GM19468 (cell line): Measurements from ENCODE around the gene PIK3CA.
"Not testable (repeated sequence)": the region's sequence is repeated elsewhere in the genome, so short reads cannot be mapped to it uniquely, and the experiment has no call there.

ENCODE experiments used
- ATAC-seq: cut with Tn5 transposase; IDR thresholded peaks from one replicate; pipeline ENCODE4 v1.9.1; 2021; ENCODE audit warnings: mild to moderate bottlenecking, moderate library complexity, moderate number of reproducible peaks; ENCODE audit not compliant: unreplicated experiment; ENCODE audit errors: extremely low read depth

PIK3CA gene

GRCh38 chr3:179192542-179192941 is 44.4 kb downstream of the PIK3CA start:
- no peak for ATAC-seq

GRCh38 chr3:179194931-179195330 is 46.8 kb downstream of the PIK3CA start:
- ATAC-seq = no peak

DNA sequence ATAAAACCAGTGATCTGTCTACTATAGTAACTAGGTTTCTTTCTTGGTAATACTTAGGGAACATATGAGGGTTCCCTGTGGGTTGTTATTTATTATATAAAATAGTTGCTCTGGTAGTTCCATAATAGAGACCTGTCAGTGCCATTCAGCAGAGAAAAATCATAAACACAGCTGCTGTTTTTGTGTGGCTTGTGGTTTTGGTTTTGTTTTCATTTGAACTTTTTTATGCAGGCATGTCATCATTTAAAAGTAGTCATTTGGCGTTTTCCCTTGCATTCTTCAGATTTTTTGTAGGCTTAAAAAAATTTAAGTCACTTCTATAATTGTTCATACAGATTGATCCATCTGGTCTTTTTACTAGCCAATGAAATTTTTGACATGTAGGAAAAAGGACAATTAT is 47.9 kb downstream of the PIK3CA start:
- peak; percentile 60 for ATAC-seq

GRCh38 chr3:179196700-179197099 is 48.5 kb downstream of the PIK3CA start:
- no peak for ATAC-seq

- no peak for ATAC-seq
These were observed 52.6 kb downstream of the PIK3CA start for GRCh38 chr3:179200790-179201189.

GRCh38 chr3:179215550-179215949 is 67.4 kb downstream of the PIK3CA start:
- ATAC-seq = not testable (repeated sequence)

GRCh38 chr3:179218213-179218612 is 70.1 kb downstream of the PIK3CA start:
- not testable (repeated sequence) for ATAC-seq

GRCh38 chr3:179223548-179223947 is 75.4 kb downstream of the PIK3CA start:
- no peak for ATAC-seq

- ATAC-seq = no peak
These were observed 76.4 kb downstream of the PIK3CA start for GRCh38 chr3:179224584-179224983.

- ATAC-seq = no peak
These were observed 79.2 kb downstream of the PIK3CA start for GRCh38 chr3:179227349-179227748.

DNA sequence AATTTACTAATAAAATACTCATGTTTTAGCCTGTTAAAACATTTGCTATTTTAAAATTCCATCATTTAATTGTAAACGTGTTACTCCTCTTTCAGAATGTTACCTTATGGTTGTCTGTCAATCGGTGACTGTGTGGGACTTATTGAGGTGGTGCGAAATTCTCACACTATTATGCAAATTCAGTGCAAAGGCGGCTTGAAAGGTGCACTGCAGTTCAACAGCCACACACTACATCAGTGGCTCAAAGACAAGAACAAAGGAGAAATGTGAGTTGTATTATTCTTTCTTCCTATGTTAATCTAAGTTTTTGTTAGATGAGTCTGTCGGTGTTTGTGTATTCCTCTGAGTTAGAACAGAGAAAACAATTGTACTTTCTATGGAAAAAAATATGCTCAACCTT is 81.0 kb downstream of the PIK3CA start:
- ATAC-seq = no peak

GRCh38 chr3:179233043-179233442 is 84.9 kb downstream of the PIK3CA start:
- ATAC-seq = no peak

GRCh38 chr3:179234199-179234598 is 86.0 kb downstream of the PIK3CA start:
- no peak for ATAC-seq

GRCh38 chr3:179236669-179237301 is 88.6 kb downstream of the PIK3CA start:
- ATAC-seq = peak; percentile 50

DNA sequence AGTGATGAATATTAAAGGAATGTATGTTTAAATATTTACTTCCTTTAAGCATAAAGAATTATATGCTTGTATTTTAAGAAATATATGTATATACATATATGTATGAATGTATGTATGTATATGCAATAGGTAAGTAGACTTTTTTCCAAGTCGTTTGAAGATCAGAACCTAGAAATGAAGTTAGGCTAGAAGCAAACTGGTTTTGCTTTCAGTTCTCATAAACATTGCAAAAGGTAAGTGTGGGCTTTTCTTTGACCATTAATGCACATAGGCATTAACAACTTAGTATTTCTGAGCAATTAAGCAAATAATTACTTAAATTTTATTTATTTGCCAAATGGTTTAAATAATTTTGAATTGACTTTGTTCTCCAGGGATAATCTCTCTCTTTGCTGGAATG is 92.1 kb downstream of the PIK3CA start:
- ATAC-seq = not testable (repeated sequence)

- ATAC-seq = not testable (repeated sequence)
These were observed 94.7 kb downstream of the PIK3CA start for GRCh38 chr3:179242859-179243258.

GRCh38 chr3:179244878-179245277 is 96.7 kb downstream of the PIK3CA start:
- no peak for ATAC-seq

DNA sequence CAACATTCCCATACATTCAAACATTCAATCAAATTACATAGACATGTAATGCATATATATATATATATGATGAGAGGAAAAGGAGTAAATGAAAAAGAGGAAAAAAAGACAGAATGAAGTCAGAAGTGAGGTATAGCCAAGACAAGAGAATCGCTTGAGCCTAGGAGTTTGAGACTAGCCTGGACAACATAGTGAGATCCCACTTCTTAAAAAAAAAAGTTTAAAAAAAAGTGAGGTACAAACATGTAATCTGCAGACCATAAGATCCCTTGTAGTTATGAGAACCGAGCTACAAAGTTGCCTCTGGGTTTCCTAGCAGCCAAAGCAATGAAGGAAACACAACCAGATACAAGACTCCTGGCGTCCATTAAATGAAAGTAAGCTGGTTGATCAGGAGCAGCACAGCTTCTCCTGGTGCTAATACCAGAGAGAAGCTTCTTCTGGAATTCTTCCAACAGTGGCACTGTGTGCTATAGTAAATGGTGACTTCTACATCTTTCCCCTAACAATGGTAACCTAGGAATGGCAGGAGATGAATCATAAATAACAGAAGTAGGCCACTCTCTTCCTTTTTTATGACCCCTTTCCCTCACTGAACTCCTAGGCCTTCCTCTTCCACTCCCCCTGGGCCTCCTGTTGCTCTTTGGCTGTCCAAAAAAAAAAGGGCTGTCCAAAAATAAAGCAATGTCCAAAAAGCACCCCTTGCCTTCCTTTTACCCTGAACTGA is 99.3 kb downstream of the PIK3CA start:
- ATAC-seq = no peak

DNA sequence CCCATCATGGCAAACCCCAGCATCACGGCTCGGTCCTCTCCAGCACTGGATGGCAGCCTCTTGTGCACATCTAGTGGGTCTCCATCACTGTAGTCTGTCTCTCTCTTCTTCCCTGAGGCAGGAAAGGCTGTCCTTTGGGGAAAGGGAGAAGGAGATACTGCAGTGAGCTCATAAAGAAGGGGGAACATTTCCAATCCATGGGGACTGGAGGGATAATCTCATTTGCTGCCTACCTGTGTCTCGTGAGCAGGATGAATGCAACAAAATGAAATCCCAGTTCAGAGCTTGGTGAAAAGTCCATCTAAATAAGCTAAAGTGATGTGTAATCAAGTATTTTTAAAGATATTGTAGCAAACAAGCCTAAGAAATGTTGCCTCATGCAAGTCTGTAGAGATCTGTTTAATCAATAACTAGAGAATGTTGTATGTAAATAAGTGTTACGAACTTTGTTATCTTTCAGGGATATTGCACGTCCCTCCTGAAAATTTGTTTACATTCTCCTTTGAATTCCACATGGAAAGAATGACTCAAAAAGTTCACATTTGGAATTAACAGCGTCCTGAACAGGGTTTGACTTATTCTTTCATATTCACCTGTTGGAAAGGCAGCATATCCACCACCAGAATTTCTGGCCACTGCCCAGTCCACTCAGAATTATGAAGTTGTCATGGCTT is 102.8 kb downstream of the PIK3CA start, which contains the start of gene KCNMB3:
Gene KCNMB3 (minus strand): TSS at position 312 of the 674 bp plus-strand sequence. CDS start 124 bp downstream, at position 188.
- ATAC-seq = no peak

DNA sequence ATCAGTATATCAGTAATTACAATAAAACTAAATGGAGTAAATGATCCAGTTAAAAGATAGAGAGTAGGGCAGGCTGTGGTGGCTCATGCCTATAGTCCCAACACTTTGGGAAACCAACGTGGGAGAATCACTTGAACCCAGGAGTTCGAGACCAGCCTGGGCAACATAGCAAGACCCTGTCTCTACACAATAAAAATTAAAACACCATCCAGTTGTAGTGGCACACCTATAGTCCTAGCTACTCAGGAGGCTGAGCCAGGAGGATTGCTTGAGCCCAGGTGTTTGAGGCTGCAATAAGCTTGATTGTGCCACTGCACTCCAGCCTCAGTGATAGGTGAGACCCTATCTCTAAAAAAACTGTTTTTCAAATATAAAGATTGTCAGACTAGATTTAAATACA is 108.7 kb downstream of the PIK3CA start:
- ATAC-seq = no peak

DNA sequence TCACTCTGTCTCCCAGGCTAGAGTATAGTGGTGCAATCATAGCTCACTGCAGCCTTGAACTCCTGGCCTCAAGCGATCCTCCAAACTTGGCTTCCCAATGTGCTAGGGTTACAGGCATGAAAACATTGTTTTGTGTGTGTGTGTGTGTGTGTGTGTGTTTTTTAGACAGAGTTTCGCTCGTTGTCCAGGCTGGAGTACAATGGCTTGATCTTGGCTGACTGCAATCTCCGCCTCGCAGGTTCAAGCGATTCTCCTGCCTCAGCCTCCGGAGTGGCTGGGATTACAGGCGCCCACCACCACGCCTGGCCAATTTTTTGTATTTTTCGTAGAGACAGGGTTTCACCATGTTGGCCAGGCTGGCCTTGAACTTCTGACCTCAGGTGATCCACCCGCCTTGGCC is 109.6 kb downstream of the PIK3CA start:
- not testable (repeated sequence) for ATAC-seq
